Measurements from ENCODE around the gene RHCE.
"Not testable (repeated sequence)": the region's sequence is repeated elsewhere in the genome, so short reads cannot be mapped to it uniquely, and the experiment has no call there.

Gene RHCE

DNA sequence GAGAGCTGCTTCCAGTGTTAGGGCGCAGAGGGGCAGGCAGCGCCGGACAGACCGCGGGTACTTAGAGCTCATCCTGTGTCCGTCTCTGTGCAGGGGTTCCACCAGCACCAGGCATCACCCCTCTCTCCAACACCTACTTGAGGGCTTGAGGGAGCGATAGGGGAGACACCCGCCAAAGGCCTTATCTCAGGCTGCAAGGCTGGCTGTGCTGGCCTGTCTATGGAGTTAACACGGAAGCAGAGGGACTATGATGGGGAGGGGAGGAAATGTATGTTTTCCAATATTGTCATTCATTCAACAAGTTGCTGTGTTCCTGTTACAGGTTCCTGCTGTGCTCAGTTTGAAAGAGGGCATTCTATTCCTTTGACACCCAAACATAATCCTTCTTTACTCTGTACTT is at the start of gene RHCE:
Gene RHCE, minus strand, starts transcription at position 111 of the 400 bp plus-strand sequence. Its CDS starts 39 bp downstream, at position 72.
- DNase-seq = not testable (repeated sequence)

DNA sequence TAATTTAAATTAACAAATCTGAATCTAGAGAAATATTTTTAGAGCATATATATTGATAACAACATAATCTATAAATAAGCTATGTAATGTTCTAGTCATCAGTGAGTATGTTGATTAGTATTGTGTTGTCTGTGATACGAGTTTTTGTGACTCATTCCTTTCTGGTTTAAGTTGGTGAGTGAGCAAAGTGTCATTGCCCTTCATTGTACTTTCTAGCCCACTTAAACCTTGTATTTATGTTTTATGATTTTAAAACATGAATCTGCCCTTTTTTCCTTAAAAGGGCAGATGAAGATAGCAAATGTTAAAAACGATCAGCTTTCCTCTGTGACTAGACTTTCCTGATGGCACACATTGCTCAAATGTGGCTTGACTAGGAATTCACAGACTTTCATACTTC is 48.6 kb upstream of the RHCE start:
- no peak for DNase-seq

- DNase-seq = no peak
Observed at GRCh38 chr1:25468033-25468432, 47.4 kb upstream of the RHCE start.

- DNase-seq = no peak
Observed at GRCh38 chr1:25467616-25468015, 47.0 kb upstream of the RHCE start.

GRCh38 chr1:25467193-25467592 is 46.6 kb upstream of the RHCE start:
- DNase-seq = peak; percentile 4

DNA sequence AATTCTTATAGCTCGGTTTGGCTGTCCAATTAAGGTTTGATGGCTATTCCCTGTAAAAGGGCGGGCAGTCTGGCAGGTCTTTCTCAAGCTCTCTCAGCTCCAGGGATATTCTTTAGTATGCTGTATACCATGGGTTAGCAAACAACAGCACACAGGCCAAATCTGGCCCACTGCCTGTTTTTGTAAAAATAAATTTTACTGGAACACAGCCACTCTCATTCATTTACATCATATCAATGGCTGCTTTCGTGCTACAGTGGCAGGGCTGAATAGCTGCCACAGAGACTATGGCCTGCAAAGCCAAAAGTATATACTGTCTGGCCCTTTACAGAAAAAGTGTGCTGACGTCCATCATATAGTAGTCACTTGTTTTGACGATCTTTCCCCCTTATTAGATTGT is 42.1 kb upstream of the RHCE start:
- DNase-seq = no peak

DNA sequence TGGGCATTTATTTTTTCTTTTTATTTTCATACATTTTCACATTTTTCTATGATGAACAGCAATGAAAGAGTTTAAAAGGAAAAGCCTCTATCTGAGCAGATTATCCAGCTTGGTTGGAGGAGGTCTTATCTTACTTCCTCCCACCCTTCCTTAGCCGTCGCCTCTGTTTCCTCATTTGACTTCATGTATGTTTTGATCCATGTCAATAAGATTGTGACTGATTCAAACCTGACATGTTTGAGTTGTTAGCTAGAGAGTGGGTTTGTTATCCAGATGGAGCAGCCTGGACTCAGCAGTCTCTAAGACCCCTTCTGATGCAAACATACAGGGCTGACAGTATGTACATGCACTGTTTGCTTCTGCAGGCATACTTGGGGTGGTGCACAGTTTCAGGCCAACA is 41.2 kb upstream of the RHCE start:
- no peak for DNase-seq

- DNase-seq = not testable (repeated sequence)
Observed at GRCh38 chr1:25460816-25461215, 40.2 kb upstream of the RHCE start.

DNA sequence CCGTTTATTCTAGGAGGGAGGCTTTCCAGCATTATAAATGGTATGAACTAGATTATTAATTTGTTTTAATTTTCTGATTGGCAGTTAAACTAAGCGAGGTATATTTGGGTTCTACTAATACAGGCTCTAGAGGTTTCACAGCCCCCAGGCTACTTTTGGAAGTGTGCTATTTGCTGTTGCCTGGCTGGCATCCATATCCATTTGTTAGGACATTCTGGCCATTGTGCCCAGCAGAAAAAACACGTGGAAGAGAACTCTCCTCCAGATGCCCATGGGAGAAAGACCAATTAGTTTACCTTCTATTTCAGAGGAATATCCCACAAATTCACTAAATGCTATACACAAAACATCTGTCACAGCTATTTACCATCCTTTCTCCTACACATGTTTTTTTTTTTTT is 39.4 kb upstream of the RHCE start:
- DNase-seq = no peak

DNA sequence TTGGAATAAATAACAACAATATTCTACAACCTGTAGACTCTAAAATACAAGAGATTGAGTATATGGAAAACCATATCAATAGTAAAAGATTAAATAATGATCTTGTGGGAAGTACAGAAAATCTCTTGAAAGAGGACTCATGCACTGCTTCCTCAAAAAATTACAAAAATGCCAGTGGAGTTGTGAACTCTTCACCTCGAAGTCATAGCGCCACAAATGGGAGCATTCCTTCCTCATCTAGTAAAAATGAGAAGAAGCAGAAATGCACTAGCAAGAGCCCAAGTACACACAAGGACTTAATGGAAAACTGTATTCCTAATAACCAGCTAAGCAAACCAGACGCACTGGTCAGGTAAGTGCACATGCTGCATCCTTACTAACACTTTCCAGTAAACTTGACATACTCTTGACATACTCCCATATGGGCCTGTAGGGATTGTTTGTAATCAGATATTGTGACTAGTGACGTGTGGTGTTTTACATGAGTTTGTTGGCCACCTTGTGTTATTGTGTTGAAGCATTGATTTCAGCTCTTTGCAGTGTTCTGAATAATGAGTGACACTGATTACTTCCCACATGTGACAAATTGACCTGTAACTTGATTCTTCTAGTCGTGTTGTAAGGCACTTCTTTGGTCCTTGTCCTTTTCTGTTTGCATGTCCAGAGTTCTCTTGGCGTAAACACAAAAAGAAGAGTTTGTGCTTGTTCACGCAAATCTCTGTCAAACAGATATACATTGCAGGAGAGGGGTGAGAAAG is 38.1 kb upstream of the RHCE start:
- DNase-seq = no peak

- DNase-seq = no peak
Observed at GRCh38 chr1:25456502-25456901, 35.9 kb upstream of the RHCE start.

DNA sequence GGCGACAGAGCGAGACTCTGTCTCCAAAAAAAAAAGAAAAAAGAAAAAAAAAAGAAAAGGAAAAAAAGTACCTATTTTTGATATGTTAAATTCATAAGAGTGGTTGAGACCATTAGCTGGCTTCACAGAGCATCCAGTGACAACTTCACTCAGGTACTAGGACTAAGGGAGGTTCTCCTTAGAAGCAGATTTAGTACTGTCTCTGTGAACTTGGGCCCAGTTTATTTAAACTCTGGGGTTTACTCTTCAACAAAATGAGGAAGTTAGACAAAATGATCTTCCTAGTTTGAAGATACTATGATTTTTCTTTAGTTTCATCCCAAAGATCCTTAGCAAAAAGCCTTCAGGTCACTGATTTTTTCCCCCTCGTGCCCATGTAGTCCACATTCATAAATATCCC is 31.3 kb upstream of the RHCE start:
- no peak for DNase-seq

- DNase-seq = no peak
Observed at GRCh38 chr1:25450891-25451290, 30.3 kb upstream of the RHCE start.

DNA sequence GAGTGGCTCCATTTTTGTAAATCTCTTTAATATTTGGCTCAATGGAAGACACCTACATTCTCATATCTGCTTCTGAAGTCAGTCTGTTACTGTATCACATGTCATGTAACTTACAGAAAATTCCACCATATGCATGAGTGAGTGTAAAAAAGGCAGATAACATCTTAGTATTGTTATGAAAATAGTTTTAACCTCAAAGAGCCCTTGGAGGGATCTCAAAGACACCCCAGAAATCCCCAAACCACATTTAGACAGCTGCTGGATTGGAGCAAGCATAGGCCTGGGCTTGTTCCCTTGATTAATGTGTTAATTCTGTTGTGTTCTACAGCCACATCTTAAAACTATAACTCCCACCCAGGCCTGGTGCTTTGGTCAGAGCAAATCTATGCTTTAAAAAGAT is 26.9 kb upstream of the RHCE start:
- DNase-seq = peak; percentile 48

DNA sequence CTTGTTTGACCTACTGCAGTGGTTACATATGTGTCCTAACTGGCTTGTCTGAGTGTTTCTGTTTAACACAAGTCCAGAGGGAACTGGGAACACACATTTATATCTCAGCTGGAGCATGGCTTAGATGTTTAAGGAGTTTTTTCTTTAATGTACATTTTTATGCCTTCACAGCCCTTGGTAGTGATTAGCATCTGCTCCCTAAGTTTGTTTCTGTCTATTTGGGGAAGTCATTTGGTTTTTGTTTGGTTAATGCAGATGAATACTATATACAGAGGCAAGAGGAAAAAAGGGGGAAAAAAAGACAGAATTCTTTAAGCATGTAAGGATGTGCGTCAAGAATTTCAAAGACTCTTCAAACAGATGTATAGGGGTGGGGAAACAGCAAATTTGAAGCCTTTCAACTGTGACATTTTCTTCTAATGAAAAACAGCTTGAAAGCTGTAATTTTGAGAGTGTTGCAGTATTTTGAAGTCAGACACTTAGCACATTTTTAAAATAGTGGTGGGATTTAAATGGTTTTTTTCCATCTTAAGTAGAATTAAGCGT is 25.4 kb upstream of the RHCE start:
- DNase-seq = no peak

DNA sequence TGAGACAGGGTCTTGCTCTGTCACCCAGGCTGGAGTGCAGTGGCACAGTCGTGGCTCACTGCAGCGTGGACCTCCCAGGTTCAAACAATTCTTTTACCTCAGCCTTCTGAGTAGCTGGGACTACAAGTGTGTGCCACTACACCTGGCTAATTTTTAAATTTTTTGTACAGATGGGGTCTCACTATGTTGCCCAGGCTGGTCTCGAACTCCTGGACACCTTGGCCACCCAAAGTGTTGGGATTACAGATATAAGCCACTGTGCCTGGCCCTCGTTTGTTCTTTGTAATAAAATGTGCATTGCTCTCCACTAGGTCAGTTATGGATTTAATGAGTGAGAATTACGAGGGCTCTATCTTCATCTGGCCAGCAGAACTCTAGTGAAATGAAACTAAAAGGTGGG is 24.0 kb upstream of the RHCE start:
- DNase-seq = not testable (repeated sequence)

DNA sequence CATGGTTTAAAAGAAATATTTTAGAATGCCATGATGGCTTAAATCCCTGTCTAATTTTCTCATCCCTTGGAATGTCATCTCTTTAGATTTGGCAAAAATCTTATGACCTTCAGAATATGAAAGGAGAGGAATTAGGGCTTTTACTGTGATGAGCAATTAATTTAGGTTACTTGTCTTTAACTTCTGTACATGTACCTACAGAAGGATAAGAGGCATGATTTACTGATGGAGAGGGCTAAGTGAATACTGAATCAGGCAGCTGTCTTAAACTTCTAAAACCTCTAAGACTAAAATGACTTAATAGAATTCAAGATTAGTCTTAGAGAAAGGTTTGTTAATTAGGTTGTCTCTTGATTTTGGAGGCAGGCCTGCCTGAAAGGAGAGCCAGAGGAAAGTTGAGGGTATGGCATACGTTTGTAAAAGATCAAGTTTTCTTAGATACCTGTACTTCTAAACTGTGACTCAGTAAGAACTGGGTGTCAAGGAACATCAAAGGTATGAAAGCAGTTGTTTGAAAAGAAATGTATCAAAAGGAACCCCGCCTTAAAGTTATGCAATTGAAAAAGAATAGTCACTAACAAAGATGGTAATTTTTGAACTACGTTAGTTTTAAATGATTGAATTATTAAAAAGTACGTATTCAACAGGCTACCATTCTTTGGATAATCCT is 22.5 kb upstream of the RHCE start:
- DNase-seq = no peak

GRCh38 chr1:25442178-25442577 is 21.6 kb upstream of the RHCE start:
- no peak for DNase-seq

DNA sequence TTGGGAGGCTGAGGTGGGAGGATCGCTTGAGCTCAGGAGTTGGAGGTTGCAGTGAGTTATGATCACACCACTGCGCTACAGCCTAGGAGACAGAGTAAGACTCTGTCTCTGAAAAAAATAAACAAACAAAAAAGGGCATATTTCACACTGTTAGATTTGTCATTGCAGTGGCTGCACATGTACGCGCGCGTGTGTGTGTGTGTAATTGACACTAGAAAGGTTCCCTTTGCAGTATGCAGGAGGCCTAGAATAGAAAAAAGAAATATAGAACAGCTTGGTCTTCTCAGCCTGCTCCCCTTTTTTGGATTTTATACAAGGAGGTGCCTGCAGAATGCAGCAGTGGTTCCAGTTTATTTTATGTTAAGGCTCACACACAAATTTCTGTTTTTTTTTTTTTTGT is 18.7 kb upstream of the RHCE start:
- DNase-seq = no peak

DNA sequence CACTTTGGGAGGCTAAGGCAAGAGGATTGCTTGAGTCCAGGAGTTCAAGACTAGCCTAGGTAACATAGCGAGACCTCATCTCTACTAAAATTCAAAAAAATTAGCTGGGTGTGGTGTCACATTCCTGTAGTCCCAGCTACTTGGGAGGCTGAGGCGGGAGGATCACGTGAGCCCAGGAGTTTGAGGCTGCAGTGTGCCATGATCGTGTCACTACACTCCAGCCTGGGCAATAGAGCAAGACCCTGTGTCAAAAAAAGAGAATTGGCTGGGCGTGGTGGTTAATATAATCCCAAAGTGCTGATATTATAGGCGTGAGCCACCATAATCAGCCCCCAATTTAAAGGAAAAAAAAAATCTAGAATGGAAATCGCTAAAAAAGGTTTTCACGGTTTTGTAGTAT is 17.0 kb upstream of the RHCE start:
- DNase-seq = no peak

DNA sequence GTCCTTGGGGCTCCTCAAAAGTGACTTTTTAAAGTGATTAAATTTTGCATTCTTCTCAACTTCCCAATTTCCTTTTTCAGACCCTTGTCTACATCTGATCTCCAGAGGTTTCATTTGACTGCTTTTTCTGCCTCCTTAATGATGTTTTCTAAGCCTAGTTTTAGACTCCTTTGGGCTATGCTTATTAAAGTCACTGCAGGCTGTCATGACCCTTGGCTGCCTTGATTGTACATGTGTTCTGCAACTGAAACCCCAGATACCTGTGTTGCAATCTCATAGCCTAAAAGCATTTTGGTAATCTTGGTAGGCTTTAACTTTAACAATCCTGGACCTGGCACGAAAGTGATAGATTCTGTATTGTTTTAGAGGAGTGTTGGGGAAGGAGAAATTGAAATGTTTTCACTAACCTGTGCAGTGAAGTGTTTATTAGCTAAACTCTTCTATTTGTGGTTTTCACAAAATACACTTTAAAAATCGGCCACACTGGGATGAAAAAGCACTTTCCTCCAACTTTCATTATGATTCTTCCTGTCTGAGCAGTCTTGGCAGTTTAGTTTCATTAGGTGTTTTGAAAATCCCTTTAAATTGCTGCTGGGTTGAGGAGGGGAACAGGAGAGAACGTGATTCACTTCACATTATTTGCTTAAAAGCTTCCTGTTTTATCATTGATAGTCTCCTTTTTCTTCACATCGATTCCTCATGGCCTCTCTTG is 14.9 kb upstream of the RHCE start:
- peak; percentile 62 for DNase-seq

DNA sequence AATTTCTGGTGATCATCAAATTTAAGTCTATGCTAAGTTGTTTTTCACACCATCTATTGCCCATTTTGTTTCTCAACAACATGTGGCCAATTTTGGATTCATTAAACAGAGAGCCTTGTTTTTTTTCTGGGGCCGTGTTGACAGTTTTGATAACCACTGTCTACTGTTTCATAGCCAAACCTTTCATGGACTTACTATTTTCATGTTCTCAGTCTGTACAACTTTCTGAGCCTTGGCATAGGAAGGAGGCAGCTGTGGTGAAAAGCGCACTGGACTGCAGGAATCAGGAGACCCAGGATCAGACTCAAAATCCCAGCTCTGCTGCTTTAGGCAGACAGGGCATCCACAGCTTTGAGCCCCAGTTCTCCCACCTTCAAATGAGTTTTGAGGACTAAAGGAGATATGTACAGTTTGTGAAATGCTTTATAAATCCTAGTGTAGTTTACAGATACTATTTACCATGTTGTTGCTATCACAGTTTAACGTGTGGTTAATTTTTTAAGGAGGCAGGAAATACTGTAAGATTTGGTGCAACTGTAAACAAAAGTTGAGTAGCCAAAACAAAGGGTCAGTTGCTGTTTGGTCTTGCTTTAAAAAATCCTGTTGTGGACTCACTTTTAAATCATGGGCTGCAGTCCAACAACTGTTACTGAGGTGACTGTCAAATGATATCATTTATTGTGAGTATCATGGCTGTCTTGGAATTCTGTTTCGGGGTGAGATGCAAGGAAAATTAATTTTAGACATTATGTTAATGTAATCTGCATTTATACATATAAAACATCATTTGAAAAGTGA is 13.0 kb upstream of the RHCE start:
- DNase-seq = no peak
